HEK293 (cell line): ENCODE measurements around the gene PLK5.

ENCODE experiments used
- CTCF ChIA-PET: fragments of 350-600 bp; formaldehyde crosslinking; extraction: SDS; loops from one replicate; lab custom pipeline; 2021; ENCODE audit warnings: antibody characterized with exemption; lab: Yijun Ruan, JAX
- POLR2A ChIA-PET: fragments of 300-600 bp; formaldehyde crosslinking; extraction: SDS; loops from one replicate; lab custom pipeline; 2020; ENCODE audit warnings: antibody characterized with exemption, inconsistent platforms; lab: Yijun Ruan, JAX
- H3K27ac ChIP-seq: fragments of 200-500 bp; sonication (Bioruptor generic); 2 replicates; pipeline ENCODE4 v1.5.1; 2014; ENCODE audit warnings: low read depth, low read length, control low read depth, inconsistent platforms; ENCODE audit errors: extremely low read depth
- H3K36me3 ChIP-seq, 2 experiments: fragments of 200-500 bp in 1 of 2; sonication (Bioruptor generic) in 1 of 2; 1 replicate in 1 of 2; 2 replicates in 1 of 2; pipeline ENCODE4 v1.5.1; 2014 to 2017; ENCODE audit warnings: inconsistent platforms in 2 of 2, low read length in 2 of 2; ENCODE audit not compliant: control insufficient read depth in 2 of 2, insufficient read depth in 1 of 2
- H3K4me1 ChIP-seq: fragments of 200-500 bp; sonication (Bioruptor generic); 2 replicates; pipeline ENCODE4 v1.5.1; 2014; ENCODE audit warnings: mild to moderate bottlenecking, low read length, inconsistent platforms; ENCODE audit not compliant: control insufficient read depth, insufficient read depth
- H3K4me3 ChIP-seq: 2 replicates; pipeline ENCODE4 v1.5.1; 2011; ENCODE audit warnings: low read depth, mild to moderate bottlenecking, control low read depth, low read length, moderate library complexity
- H3K9me3 ChIP-seq: fragments of 200-500 bp; sonication (Bioruptor generic); 2 replicates; pipeline ENCODE4 v1.5.1; 2014; ENCODE audit warnings: low read depth, low read length, inconsistent platforms; ENCODE audit not compliant: control insufficient read depth, insufficient read depth
- ZBTB7A ChIP-seq: fragments of 450-650 bp; formaldehyde crosslinking; IDR thresholded peaks from 2 replicates; pipeline ENCODE4 v1.5.1; 2016; ENCODE audit warnings: low read depth, missing biosample characterization, missing genetic modification characterization
- ZFHX2 ChIP-seq: fragments of 450-650 bp; formaldehyde crosslinking; conservative IDR thresholded peaks from 2 replicates; pipeline ENCODE4 v1.5.1; 2016; ENCODE audit warnings: missing biosample characterization, missing genetic modification characterization
- ZFP37 ChIP-seq: fragments of 450-650 bp; formaldehyde crosslinking; IDR thresholded peaks from 2 replicates; pipeline ENCODE4 v1.5.1; 2016; ENCODE audit warnings: missing biosample characterization, missing genetic modification characterization
- ZNF394 ChIP-seq: fragments of 450-650 bp; formaldehyde crosslinking; IDR thresholded peaks from 2 replicates; pipeline ENCODE4 v1.5.1; 2016; ENCODE audit warnings: missing biosample characterization, missing genetic modification characterization, mild to moderate bottlenecking, moderate library complexity, borderline replicate concordance
- ZNF544 ChIP-seq: fragments of 450-650 bp; formaldehyde crosslinking; IDR thresholded peaks from 2 replicates; pipeline ENCODE4 v1.5.0; 2017; ENCODE audit warnings: missing biosample characterization, missing genetic modification characterization
- ZNF791 ChIP-seq: fragments of 450-650 bp; formaldehyde crosslinking; IDR thresholded peaks from 2 replicates; pipeline ENCODE4 v1.5.1; 2016; ENCODE audit warnings: missing biosample characterization, missing genetic modification characterization
- TF ChIP-seq, protein P1 (sequence below): fragments of 450-650 bp; formaldehyde crosslinking; IDR thresholded peaks from 2 replicates; pipeline ENCODE4 v1.5.1; 2016; ENCODE audit warnings: missing biosample characterization, missing genetic modification characterization
- TF ChIP-seq, protein P2 (sequence below): fragments of 450-650 bp; formaldehyde crosslinking; IDR thresholded peaks from 2 replicates; pipeline ENCODE4 v1.5.1; 2016; ENCODE audit warnings: missing biosample characterization, missing genetic modification characterization
- TF ChIP-seq, protein P3 (sequence below): fragments of 450-650 bp; formaldehyde crosslinking; IDR thresholded peaks from 2 replicates; pipeline ENCODE4 v1.5.1; 2016; ENCODE audit warnings: missing biosample characterization, missing genetic modification characterization, borderline replicate concordance

Gene PLK5

DNA sequence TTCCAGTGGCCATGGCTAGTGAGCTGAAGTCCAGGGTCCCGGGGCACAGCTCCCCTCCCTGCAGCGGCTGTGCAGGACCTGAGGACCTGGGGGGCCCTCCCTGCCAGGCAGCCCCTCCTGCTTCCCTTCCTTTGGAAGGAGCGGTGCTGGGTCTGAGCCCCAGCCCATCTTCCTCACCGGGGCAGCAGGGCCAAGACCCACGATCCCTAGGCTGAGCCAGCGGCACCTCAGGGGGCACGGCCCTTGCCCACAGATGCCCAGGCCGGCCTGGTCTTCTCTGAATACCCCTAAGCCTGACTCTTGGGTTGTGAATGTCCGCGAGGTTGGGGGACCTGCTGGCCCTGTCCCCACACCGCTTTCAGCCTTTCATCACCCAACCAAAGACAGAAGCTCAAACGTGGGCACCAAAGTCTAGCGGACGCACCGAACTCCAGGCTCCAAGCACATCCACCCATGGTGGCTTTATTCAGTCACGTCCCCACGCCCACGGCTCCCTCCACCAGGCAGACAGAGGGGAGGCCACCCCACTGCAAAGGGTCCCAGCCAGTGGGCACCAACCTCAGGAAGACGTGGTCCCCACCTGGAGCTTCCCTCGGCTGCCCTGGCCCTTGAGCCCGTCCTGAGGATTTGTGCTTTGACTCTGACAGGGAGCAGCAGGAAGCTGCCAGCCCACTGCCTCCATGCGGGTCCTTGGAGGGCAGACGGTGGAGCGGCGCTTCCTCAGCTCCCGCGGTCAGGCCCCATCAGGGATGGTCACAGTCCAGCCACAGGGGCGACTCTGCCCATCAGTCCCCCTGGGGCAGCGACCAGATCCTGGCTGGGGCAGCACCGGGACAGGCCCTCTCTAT, 52.6 kb downstream of the PLK5 start:
- H3K4me3 ChIP-seq = no peak overlapping the region
- ChIA-PET POLR2A (interaction anchor here (2.6 kb wide), 1 partner anchor 11 kb away, joined by 8 read pairs; no protein-coding TSS in a partner anchor), CTCF (interaction anchor here (0.5 to 0.8 kb wide), 2 partner anchors 23 to 29 kb away, joined by 3 to 4 read pairs; partner anchors contain the start of gene UQCR11)
- no peaks in the 10 kb centered on the region for H3K4me1 ChIP-seq
- H3K36me3 ChIP-seq = peaks cover 11 to 48% of the 10 kb centered on the region in 2 experiments
- 0 out of 2 replicates have a peak, but pooled peaks have one; percentile 12 for TF ChIP-seq ZFP37
- no peak for TF ChIP-seq ZBTB7A (tag by site-specific recombination)
- TF ChIP-seq, protein P1, sequence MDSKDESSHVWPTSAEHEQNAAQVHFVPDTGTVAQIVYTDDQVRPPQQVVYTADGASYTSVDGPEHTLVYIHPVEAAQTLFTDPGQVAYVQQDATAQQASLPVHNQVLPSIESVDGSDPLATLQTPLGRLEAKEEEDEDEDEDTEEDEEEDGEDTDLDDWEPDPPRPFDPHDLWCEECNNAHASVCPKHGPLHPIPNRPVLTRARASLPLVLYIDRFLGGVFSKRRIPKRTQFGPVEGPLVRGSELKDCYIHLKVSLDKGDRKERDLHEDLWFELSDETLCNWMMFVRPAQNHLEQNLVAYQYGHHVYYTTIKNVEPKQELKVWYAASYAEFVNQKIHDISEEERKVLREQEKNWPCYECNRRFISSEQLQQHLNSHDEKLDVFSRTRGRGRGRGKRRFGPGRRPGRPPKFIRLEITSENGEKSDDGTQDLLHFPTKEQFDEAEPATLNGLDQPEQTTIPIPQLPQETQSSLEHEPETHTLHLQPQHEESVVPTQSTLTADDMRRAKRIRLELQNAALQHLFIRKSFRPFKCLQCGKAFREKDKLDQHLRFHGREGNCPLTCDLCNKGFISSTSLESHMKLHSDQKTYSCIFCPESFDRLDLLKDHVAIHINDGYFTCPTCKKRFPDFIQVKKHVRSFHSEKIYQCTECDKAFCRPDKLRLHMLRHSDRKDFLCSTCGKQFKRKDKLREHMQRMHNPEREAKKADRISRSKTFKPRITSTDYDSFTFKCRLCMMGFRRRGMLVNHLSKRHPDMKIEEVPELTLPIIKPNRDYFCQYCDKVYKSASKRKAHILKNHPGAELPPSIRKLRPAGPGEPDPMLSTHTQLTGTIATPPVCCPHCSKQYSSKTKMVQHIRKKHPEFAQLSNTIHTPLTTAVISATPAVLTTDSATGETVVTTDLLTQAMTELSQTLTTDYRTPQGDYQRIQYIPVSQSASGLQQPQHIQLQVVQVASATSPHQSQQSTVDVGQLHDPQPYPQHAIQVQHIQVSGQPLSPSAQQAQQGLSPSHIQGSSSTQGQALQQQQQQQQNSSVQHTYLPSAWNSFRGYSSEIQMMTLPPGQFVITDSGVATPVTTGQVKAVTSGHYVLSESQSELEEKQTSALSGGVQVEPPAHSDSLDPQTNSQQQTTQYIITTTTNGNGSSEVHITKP (tag by site-specific recombination) = peak; percentile 49; the same call in 1 of the 2 replicates
- TF ChIP-seq, protein P2, sequence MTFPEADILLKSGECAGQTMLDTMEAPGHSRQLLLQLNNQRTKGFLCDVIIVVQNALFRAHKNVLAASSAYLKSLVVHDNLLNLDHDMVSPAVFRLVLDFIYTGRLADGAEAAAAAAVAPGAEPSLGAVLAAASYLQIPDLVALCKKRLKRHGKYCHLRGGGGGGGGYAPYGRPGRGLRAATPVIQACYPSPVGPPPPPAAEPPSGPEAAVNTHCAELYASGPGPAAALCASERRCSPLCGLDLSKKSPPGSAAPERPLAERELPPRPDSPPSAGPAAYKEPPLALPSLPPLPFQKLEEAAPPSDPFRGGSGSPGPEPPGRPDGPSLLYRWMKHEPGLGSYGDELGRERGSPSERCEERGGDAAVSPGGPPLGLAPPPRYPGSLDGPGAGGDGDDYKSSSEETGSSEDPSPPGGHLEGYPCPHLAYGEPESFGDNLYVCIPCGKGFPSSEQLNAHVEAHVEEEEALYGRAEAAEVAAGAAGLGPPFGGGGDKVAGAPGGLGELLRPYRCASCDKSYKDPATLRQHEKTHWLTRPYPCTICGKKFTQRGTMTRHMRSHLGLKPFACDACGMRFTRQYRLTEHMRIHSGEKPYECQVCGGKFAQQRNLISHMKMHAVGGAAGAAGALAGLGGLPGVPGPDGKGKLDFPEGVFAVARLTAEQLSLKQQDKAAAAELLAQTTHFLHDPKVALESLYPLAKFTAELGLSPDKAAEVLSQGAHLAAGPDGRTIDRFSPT (tag by site-specific recombination) = 0 out of 2 replicates have a peak, but pooled peaks have one; percentile 45
- TF ChIP-seq ZNF544 = no peak
- TF ChIP-seq ZNF791 = no peak
- TF ChIP-seq ZFHX2 (tag by site-specific recombination) = 0 out of 2 replicates have a peak, but pooled peaks have one; percentile 17
- H3K27ac ChIP-seq = no peak overlapping the region
- H3K9me3 ChIP-seq = no peaks in the 10 kb centered on the region

DNA sequence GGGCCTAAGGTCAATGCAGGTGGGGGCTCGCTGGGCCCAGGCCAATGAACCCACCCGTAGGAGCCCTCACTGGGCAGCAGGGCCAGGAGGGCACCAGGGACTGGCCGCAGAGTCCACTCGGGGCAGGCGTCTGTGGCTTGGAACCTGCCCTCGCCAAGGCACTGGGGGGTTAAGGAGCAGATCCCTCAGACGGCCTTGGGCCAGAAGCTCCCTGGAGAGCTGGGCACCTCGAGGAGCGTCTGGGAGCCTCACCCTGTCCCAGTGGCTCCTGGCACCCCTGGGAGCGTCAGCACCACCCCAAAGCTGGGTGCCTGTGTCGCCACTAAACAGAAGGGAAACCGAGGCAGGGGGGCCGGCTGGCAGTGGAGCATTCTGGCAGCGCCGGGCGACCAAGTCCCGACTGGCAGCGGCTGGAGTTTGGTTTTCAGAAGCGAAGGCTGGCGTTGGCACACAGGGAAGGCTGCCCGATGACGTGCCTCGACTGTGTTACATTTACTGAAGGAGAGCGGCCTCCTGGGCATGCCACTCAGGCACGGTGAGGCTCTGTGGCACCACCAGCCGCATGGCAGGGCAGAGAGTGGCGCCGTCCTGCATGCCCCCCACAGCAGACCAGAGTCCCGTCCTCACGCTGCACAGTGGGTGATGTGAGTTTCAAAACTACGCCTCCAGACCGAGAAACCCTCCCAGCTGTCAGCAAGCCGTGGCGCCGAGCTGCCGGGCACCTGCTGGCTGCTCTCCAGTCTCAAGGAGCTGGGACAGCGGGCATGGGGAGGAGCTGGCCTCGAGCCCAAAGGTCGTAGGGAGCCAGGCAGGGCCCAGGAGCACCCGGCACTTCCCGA, 53.4 kb downstream of the PLK5 start:
- Histone ChIP-seq H3K27ac (no peak overlapping the region), H3K9me3 (no peaks in the 10 kb centered on the region), H3K4me1 (no peaks in the 10 kb centered on the region), H3K36me3 (peaks cover 17 to 56% of the 10 kb centered on the region in 2 experiments), H3K4me3 (no peak overlapping the region)
- ChIA-PET POLR2A (no interaction called here), CTCF (interaction anchor here (0.8 kb wide), 1 partner anchor 28 kb away, joined by 3 read pairs; the partner anchor contains the start of gene UQCR11)
- TF ChIP-seq, protein P2 (tag by site-specific recombination) = peak; percentile 52
- TF ChIP-seq, protein P3, sequence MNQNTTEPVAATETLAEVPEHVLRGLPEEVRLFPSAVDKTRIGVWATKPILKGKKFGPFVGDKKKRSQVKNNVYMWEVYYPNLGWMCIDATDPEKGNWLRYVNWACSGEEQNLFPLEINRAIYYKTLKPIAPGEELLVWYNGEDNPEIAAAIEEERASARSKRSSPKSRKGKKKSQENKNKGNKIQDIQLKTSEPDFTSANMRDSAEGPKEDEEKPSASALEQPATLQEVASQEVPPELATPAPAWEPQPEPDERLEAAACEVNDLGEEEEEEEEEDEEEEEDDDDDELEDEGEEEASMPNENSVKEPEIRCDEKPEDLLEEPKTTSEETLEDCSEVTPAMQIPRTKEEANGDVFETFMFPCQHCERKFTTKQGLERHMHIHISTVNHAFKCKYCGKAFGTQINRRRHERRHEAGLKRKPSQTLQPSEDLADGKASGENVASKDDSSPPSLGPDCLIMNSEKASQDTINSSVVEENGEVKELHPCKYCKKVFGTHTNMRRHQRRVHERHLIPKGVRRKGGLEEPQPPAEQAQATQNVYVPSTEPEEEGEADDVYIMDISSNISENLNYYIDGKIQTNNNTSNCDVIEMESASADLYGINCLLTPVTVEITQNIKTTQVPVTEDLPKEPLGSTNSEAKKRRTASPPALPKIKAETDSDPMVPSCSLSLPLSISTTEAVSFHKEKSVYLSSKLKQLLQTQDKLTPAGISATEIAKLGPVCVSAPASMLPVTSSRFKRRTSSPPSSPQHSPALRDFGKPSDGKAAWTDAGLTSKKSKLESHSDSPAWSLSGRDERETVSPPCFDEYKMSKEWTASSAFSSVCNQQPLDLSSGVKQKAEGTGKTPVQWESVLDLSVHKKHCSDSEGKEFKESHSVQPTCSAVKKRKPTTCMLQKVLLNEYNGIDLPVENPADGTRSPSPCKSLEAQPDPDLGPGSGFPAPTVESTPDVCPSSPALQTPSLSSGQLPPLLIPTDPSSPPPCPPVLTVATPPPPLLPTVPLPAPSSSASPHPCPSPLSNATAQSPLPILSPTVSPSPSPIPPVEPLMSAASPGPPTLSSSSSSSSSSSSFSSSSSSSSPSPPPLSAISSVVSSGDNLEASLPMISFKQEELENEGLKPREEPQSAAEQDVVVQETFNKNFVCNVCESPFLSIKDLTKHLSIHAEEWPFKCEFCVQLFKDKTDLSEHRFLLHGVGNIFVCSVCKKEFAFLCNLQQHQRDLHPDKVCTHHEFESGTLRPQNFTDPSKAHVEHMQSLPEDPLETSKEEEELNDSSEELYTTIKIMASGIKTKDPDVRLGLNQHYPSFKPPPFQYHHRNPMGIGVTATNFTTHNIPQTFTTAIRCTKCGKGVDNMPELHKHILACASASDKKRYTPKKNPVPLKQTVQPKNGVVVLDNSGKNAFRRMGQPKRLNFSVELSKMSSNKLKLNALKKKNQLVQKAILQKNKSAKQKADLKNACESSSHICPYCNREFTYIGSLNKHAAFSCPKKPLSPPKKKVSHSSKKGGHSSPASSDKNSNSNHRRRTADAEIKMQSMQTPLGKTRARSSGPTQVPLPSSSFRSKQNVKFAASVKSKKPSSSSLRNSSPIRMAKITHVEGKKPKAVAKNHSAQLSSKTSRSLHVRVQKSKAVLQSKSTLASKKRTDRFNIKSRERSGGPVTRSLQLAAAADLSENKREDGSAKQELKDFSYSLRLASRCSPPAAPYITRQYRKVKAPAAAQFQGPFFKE = no peak
- TF ChIP-seq ZNF394 (tag by site-specific recombination) = no peak
